22Rv1 (cell line): Measurements from ENCODE around the gene OLIG2.

Source experiments
- ZFX ChIP-seq: fragments of 450-650 bp; IDR thresholded peaks from 2 replicates; pipeline ENCODE4 v1.6.1; 2017; ENCODE audit warnings: antibody characterized with exemption, borderline replicate concordance
- TF ChIP-seq, protein P1 (sequence below): fragments of 450-650 bp; IDR thresholded peaks from 2 replicates; pipeline ENCODE4 v1.5.1; 2017; ENCODE audit warnings: mild to moderate bottlenecking

DNA sequence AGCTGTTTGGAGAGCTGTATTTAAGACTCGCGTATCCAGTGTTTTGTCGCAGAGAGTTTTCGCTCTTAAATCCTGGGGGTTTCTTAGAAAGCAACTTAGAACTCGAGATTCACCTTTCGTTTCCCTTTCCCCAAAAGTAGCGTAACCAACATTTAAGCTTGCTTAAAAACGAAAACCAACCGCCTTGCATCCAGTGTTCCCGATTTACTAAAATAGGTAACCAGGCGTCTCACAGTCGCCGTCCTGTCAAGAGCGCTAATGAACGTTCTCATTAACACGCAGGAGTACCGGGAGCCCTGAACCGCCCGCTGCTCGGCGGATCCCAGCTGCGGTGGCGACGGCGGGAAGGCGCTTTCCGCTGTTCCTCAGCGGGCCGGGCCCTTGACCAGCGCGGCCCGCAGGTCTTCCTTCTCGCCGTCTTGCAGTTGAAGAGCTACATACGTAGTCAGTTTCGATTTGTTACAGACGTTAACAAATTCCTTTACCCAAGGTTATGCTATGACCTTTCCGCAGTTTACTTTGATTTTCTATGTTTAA, 46.1 kb downstream of the OLIG2 start:
- TF ChIP-seq, protein P1, sequence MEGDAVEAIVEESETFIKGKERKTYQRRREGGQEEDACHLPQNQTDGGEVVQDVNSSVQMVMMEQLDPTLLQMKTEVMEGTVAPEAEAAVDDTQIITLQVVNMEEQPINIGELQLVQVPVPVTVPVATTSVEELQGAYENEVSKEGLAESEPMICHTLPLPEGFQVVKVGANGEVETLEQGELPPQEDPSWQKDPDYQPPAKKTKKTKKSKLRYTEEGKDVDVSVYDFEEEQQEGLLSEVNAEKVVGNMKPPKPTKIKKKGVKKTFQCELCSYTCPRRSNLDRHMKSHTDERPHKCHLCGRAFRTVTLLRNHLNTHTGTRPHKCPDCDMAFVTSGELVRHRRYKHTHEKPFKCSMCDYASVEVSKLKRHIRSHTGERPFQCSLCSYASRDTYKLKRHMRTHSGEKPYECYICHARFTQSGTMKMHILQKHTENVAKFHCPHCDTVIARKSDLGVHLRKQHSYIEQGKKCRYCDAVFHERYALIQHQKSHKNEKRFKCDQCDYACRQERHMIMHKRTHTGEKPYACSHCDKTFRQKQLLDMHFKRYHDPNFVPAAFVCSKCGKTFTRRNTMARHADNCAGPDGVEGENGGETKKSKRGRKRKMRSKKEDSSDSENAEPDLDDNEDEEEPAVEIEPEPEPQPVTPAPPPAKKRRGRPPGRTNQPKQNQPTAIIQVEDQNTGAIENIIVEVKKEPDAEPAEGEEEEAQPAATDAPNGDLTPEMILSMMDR, result no peak
- TF ChIP-seq ZFX, result no peak
